Stimulated activated CD4-positive, alpha-beta T cell treated with anti-CD3 and anti-CD28 coated beads, TNF-alpha, amount 100 ng/mL, for 48 hours (primary cell): ENCODE results near the gene ACAN.

Experiments used
- DNase-seq, 3 donors: peaks; one replicate each; pipeline ENCODE4 v3.0.0-alpha.2; 2020; ENCODE audit warnings: low read depth in 3 of 3

ACAN gene

GRCh38 chr15:88902846-88903245 is 99.6 kb downstream of the ACAN start:
- DNase-seq, result no peak

- no peak for DNase-seq
Measured at GRCh38 chr15:88904257-88904623, 101.0 kb downstream of the ACAN start.

- DNase-seq, result peak; percentile 77 to 83 (median 78)
Measured at GRCh38 chr15:88904624-88905327, 101.5 kb downstream of the ACAN start.

- no peak for DNase-seq
Measured at GRCh38 chr15:88905576-88905975, 102.3 kb downstream of the ACAN start.

GRCh38 chr15:88906130-88906529 is 102.9 kb downstream of the ACAN start:
- no peak for DNase-seq

- DNase-seq, result no peak
Measured at GRCh38 chr15:88906551-88906950, 103.3 kb downstream of the ACAN start.

GRCh38 chr15:88907111-88907510 is 103.9 kb downstream of the ACAN start:
- DNase-seq, result no peak

- no peak for DNase-seq
Measured at GRCh38 chr15:88908123-88908522, 104.9 kb downstream of the ACAN start.

- DNase-seq, result no peak
Measured at GRCh38 chr15:88908697-88909621, 105.7 kb downstream of the ACAN start.

GRCh38 chr15:88909956-88910831 is 107.0 kb downstream of the ACAN start:
- no peak for DNase-seq

GRCh38 chr15:88911766-88912118 is 108.5 kb downstream of the ACAN start:
- no peak for DNase-seq

- DNase-seq, result no peak
Measured at GRCh38 chr15:88912500-88912921, 109.3 kb downstream of the ACAN start.

- peak in 2 of 3 donors; percentile 41 to 61 for DNase-seq
Measured at GRCh38 chr15:88913017-88913849, 110.0 kb downstream of the ACAN start, which contains the start of gene MFGE8. TSS of gene MFGE8 (minus strand) at chr15:88913379. CDS start at chr15:88913319, 60 bp downstream.

GRCh38 chr15:88913850-88914169 is 110.6 kb downstream of the ACAN start:
- DNase-seq, result no peak

GRCh38 chr15:88915354-88915753 is 112.1 kb downstream of the ACAN start:
- DNase-seq, result no peak

GRCh38 chr15:88917760-88918159 is 114.5 kb downstream of the ACAN start:
- DNase-seq, result no peak

GRCh38 chr15:88918738-88919137 is 115.5 kb downstream of the ACAN start:
- DNase-seq, result peak in 2 of 3 donors; percentile 33 to 54

- no peak for DNase-seq
Measured at GRCh38 chr15:88920186-88920891, 117.1 kb downstream of the ACAN start.

GRCh38 chr15:88920892-88921435 is 117.7 kb downstream of the ACAN start:
- DNase-seq, result peak in 1 of 3 donors; percentile 32
